ENCODE data around the gene C10orf53.
"Not testable (repeated sequence)": the region's sequence is repeated elsewhere in the genome, so short reads cannot be mapped to it uniquely, and the experiment has no call there.

The C10orf53 gene

DNA sequence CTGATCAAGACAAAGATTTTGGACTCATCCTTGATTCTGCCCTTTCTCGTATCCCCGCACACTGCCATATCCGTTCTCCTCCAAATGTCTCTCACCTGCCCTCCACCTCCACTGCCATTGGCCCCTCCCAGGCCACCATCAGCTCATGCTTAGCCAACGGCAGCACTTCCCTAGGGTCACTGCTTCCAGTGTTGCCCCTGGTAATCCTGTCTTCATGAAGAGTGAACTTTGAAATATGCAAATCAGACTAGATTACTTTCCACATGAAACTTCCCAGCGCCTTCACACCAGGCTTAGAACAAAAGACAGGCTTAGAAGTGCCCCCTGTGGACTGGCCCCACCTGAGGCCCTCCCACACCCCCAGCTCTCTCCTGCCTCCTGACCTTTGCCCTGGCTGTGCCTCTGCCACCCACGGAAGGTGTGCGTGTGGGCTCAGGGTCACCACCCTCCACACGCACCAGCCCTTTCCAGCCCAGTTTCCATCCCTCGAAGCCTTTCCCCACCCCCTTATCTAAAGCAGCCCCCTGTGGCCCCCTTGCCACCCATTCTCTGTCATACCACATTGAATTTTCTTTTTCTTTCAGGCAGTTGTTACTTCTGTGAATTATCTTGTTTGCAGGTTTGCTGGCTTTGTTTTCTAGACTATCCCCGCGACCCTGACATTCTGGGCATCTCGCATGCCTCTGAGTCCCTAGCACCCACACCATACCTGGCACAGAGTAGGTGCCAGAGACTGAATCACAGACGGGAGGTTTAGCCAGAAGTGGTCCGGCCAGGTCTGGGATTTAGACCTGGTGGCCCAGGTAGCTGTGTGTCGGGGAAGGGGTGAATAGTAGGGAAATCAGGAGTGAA lies 26.8 kb upstream of the C10orf53 start:
- no peak for DNase-seq

GRCh38 chr10:49653273-49653929 lies 26.1 kb upstream of the C10orf53 start:
- no peak for DNase-seq

GRCh38 chr10:49654036-49654693 lies 25.3 kb upstream of the C10orf53 start:
- DNase-seq, result no peak

DNA sequence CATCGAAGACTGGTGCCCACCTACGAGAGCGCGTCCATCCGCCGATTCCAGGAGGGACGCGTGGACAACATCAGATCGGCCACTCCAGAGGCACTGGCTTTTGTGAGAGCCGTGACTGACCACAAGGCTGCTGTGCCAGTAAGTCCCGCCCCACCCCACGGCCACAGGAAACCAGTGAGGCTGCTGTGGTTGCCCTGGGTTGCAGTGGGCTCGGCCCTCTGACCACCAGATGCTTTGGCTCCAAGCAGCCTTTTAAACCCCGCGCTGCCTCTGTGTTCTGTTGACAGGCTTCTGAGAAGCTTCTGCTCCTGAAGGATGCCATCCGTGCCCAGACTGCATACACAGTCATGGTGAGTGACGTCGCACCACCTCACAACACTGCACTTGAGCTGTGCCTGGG lies 24.4 kb upstream of the C10orf53 start:
- DNase-seq, result no peak

DNA sequence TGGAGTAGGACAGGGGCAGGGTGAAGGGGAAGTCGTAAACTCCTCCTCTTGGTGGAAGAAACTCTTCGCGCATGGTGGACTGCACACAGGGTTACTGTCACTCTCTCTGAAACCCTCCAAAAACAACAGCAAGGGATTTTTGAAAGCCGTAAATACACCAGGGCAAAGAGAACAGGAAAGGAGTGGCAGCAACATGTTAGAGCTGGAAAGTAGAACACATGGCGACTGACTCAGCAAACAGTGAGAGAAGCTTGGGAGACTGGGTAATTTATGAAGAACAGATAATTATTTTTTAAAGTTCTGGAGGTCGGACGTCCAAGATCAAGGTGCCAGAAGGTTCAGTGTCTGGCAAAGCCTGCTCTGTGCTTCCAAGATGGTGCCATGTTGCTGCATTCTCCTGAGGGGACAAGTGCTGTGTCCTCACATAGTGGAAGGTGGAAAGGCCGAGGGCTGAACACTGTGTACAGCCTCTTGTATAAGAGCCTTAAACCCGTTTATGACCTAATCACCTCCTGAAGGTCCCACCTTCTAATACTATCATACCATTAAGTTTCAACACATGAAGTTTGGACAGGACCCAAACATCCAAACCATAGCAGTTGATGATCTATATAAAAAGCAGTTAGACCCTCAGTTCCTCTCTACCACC lies 22.5 kb upstream of the C10orf53 start:
- no peak for DNase-seq

- no peak for DNase-seq
Measured at GRCh38 chr10:49657606-49658005, 21.8 kb upstream of the C10orf53 start.

DNA sequence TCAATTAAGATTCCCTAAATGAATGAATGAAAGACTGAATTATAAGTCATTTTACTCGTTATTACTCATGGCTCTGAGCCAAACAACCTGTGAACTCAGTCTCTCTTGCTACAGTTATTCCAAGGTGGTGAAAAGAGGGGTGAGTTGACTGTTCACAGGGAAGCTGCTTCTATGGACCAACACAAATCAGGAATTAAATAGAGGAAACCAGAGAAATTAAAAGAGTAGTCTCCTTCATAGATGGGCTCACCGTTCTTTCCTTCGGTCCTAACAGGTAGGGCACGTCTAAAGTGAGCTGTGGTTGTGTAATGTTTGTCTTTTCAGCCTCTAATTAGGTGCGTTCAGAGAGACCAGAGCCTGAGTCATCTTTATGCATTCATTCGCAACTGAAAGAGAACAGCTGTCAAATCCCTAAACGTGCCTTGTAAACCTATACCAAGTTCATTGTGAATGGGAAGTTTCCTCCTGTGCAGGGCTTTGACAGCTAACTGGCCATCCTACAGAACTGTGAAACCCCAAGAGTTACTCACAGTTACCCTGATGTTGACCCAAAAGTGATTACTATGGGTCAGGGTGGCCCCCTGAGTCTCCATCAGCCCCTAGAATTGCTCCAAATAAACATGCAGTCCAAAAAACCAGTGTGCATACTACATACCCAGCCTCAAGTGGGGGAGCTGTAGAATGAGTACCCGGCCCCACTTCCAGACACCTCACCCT lies 18.2 kb upstream of the C10orf53 start:
- no peak for DNase-seq

- no peak for DNase-seq
Measured at GRCh38 chr10:49662169-49662830, 17.2 kb upstream of the C10orf53 start.

DNA sequence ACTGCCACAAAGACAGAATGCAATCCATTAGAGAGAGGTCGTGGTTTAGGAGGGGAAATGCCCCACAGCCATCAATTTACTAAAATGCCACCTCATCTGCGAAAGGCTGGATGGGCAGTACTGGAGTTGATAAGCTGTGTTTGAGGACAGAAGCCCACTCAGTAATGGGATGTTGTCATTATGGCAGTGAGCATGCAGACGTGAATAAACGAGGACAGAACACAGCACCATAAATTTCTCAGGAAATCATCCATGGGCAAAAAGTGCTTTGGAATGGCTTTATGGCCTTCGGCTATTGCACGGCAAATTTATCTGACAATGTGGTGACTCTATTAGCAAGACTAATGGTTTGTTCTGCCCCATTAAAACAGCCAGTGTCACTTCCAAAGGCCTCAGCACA lies 15.9 kb upstream of the C10orf53 start:
- no peak for DNase-seq

- DNase-seq, result no peak
Measured at GRCh38 chr10:49664006-49664841, 15.2 kb upstream of the C10orf53 start.

GRCh38 chr10:49664842-49665355 lies 14.6 kb upstream of the C10orf53 start:
- no peak for DNase-seq

GRCh38 chr10:49666054-49666615 lies 13.3 kb upstream of the C10orf53 start:
- DNase-seq, result no peak

- no peak for DNase-seq
Measured at GRCh38 chr10:49666685-49667084, 12.8 kb upstream of the C10orf53 start.

DNA sequence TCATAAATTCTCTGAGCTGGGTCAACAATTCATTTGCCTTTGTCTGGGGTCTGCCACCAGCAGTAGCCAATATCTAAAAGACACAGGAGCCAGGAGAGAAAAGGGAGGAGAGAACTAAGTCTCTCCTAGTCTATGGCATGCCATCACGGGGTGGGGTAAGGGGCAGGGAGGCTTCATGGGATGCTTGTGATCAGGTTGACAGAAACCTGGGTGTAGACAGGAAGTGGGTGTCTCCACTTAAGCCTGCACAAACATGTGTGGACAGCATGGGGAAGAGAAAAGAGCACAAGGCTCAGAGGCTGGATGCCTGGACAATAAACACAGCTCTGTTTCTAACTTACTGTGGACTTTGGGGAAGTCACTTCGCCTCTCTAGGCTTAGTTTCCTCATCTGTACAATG lies 11.5 kb upstream of the C10orf53 start:
- DNase-seq, result no peak

GRCh38 chr10:49668684-49669083 lies 10.8 kb upstream of the C10orf53 start:
- DNase-seq, result no peak

DNA sequence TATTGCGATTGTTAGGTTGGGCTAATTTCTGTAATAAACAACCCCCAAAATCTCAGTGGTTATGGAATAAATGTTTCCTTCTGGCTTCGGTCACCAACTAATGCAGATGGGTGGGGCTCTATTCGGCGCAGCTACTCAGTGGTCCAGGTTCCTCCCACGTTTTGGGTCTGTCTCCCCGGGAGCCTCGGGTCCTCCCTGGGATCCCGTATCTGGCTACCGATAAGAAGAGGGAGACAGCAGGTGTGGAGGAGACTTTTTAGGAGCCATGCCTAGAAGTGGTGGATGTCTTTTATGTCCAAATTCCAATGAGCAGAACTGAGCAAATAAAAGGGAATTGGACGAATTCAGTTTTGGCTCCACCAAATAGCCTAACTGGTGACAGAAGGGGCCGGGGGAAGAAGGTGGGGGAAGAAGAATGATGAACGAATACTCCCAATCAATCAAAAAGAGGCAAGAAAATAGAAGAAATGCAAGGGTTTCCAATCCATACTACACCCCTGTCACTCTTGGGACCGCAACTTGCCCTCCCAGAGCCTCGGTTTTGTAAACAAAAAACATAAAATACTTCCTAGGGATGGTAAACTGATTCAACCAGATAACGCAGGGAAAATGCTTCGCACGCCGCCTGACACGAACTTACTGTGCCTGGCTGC lies 498 bp upstream of the C10orf53 start:
- DNase-seq, result no peak

GRCh38 chr10:49682449-49682848 lies 3.0 kb downstream of the C10orf53 start:
- DNase-seq, result not testable (repeated sequence)

- no peak for DNase-seq
Measured at GRCh38 chr10:49682879-49683278, 3.4 kb downstream of the C10orf53 start.

GRCh38 chr10:49686651-49687050 lies 7.2 kb downstream of the C10orf53 start:
- no peak for DNase-seq

DNA sequence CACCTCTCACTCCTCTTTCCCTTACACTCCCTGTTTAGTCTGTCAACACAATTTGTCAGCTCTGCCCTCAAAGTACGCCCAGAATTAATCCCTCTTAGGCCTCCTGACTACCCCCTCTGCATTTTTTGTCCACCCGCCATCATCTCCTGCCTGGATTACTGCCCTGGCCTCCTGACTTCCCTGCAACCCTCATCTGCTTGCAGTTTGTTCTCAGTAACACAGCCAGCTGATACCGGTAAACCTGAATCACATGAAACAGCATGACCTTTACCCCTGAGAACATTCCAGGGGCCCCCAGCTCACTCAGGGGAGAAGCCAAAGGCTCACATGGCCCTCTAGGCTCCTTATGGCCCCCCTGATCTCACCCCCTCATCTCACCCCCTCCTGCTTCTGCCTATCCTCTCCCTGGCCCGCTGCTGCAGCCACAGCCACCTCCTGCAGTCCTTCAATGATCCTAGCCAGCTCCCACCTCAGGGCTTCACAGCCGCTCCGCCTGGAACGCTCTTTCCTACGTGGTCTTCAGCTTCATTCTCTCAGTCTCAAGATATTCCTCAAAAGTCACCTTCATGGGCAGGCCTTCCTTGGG lies 8.9 kb downstream of the C10orf53 start:
- no peak for DNase-seq

Data from suppressor macrophage treated with lipopolysaccharide for 4 hours (primary cell).